DMS79 treated with DMSO at 0.1 percent for 48 hours (cell line): ENCODE results near the gene MTRF1.
A peak's percentile ranks its signal among the peaks of the same experiment; 100 is the strongest.
"Not testable (repeated sequence)": the region's sequence is repeated elsewhere in the genome, so short reads cannot be mapped to it uniquely, and the experiment has no call there.

Experiments used
- DNase-seq: peaks from one replicate; lab custom pipeline; 2025; lab: John Stamatoyannopoulos, UW

MTRF1 gene

GRCh38 chr13:41279156-41279555, 15.8 kb upstream of the MTRF1 start:
- not testable (repeated sequence) for DNase-seq

- DNase-seq: no peak
Observed at GRCh38 chr13:41276824-41277223, 13.4 kb upstream of the MTRF1 start.

GRCh38 chr13:41274881-41275280, 11.5 kb upstream of the MTRF1 start:
- DNase-seq: no peak

- no peak for DNase-seq
Observed at GRCh38 chr13:41273831-41274441, 10.6 kb upstream of the MTRF1 start.

- no peak for DNase-seq
Observed at GRCh38 chr13:41271456-41272285, 8.3 kb upstream of the MTRF1 start.

- no peak for DNase-seq
Observed at GRCh38 chr13:41268764-41269163, 5.4 kb upstream of the MTRF1 start.

GRCh38 chr13:41267106-41267505, 3.7 kb upstream of the MTRF1 start:
- no peak for DNase-seq

GRCh38 chr13:41259875-41260501, 3.4 kb downstream of the MTRF1 start:
- DNase-seq: peak; percentile 28

- DNase-seq: no peak
Observed at GRCh38 chr13:41257535-41257934, 5.8 kb downstream of the MTRF1 start.

- DNase-seq: no peak
Observed at GRCh38 chr13:41254902-41255301, 8.5 kb downstream of the MTRF1 start.

- no peak for DNase-seq
Observed at GRCh38 chr13:41250993-41251392, 12.4 kb downstream of the MTRF1 start.

- DNase-seq: no peak
Observed at GRCh38 chr13:41246969-41247680, 16.3 kb downstream of the MTRF1 start.

GRCh38 chr13:41244556-41244955, 18.8 kb downstream of the MTRF1 start:
- no peak for DNase-seq

GRCh38 chr13:41241626-41242025, 21.8 kb downstream of the MTRF1 start:
- no peak for DNase-seq

- DNase-seq: no peak
Observed at GRCh38 chr13:41236369-41236768, 27.0 kb downstream of the MTRF1 start.

GRCh38 chr13:41232578-41233480, 30.5 kb downstream of the MTRF1 start:
- DNase-seq: no peak

GRCh38 chr13:41231786-41232185, 31.6 kb downstream of the MTRF1 start:
- DNase-seq: peak; percentile 11

GRCh38 chr13:41231025-41231677, 32.2 kb downstream of the MTRF1 start:
- DNase-seq: no peak

GRCh38 chr13:41229356-41229755, 34.0 kb downstream of the MTRF1 start:
- no peak for DNase-seq

GRCh38 chr13:41224113-41225110, 39.0 kb downstream of the MTRF1 start:
- DNase-seq: no peak
